ENCODE results near the gene NINL. TPM values are rescaled to one million over a fixed set of nuclear protein-coding genes. Genes with fewer than 3 reads are reported as not detected.
"Not testable (repeated sequence)": the region's sequence is repeated elsewhere in the genome, so short reads cannot be mapped to it uniquely, and the experiment has no call there.

The NINL gene
- 1 to 10 TPM; 2.9 to 6.9 (median 4.3) TPM for polyA plus RNA-seq

GRCh38 chr20:25584905-25585704, at the start of gene NINL:
TSS of gene NINL (minus strand) at chr20:25585531. CDS start at chr20:25526587, 58,944 bp downstream.
- H3K27ac ChIP-seq (ENCODE audit: low read depth, low read length): no peak within 1 kb of the TSS
- 0 to 2% (median 1%) methylated on average over 75 to 108 of the region's 108 CpGs for WGBS, 3 donors

DNA sequence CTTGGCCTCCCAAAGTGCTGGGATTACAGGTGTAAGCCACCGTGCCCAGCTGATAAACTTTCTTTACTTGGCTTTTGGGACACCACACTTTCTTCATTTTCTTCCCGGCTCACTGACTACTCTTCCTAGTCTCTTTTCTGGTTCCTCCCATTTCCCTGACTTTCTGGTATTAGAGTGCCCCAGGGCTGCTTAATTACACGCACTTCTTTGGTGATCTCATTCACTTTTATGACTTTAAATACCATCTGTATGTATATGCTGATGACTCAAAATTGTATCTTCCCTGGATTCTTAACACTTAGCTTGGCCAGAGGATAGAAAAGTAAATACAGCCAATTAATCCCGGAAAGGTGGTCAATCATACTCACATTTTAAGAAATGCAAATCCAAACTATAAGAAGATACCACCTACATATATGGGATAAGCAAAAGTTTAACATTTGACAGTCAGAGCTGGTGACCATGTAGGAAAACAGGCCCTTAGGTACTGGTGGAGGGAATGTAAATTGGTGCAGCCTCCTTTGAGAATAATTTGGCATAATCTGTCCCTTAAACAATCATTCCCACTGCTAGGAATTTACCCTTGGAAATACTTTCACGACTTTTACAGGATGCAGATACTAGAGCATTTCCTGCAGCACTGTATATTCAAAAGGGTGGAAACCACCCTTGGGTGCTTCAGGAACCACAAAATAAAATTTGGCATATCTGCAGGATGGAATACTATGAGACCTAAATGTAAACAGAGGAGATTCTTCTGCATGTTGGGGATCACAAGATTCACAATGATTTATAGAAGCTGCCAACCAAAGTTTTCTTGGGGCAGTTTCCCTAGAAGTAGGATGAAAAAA, 47.8 kb upstream of the NINL start:
- WGBS, 3 donors: 63 to 85% (median 85%) methylated on average over 5 of the region's 5 CpGs
- no peak overlapping the region for H3K27ac ChIP-seq (ENCODE audit: low read depth, low read length)

DNA sequence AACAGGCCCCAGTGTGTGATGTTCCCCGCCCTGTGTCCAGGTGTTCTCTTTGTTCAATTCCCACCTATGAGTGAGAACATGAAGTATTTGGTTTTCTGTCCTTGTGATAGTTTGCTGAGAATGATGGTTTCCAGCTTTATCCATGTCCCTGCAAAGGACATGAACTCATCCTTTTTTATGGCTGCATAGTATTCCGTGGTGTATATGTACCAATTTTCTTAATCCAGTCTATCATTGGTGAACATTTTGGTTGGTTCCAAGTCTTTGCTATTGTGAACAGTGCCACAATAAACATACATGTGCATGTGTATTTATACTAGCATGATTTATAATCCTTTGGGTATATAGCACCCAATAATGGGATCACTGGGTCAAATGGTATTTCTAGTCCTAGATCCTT, 45.3 kb upstream of the NINL start:
- WGBS, 3 donors: 94 to 98% (median 98%) methylated on average over 2 of the region's 2 CpGs
- not testable (repeated sequence) for H3K27ac ChIP-seq (ENCODE audit: low read depth, low read length)

DNA sequence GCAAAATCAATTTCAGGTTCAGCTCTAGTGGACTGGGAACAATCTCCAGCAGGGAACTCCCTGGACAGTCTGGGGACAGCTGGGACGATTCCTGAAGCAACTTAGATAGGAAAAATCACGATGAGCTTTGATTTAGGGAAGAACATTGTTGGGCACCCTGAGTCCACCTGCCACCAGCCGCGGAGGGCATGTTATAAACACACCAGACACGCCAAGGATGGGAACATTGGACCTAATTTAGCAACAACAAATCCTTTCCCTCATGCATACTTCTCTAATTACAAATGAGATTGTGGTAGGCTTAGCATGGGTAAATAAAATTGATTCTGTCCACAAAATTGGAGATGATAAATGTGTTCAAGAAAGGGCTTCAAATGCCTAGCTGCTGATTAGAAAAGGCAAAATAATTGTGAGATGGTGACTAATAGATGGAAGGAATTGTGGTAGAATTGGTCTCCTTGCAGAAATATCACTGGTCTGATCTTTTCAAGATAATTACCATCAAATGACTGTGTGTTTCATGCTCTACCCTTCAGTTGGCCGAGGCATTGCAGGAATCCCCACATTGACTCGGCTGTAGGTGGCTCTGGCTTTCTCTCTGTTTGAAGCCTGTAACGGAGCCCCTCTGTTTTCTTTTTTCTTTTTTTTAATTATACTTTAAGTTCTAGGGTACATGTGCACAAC, 44.6 kb upstream of the NINL start:
- WGBS, 3 donors: 86 to 91% (median 90%) methylated on average over 8 of the region's 8 CpGs
- H3K27ac ChIP-seq (ENCODE audit: low read depth, low read length): no peak overlapping the region

DNA sequence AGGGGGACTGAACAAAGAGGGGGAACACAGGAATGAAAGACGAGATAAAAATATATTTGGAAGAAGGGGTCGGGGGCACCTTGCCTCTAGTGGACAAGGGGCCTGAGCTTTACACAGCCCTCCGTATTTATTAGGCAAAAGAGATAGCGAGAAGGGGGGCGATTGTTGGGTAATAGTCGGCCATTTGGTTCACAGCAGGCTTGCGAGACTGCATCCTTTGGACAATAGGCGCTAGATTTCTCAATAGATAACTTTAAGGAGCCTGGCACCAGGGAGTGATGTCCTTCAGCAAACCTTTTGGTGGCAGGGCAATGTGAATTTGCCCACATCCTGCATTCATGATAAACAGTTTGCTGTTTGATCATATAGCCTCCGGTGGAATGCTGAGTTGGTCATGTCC, 41.4 kb upstream of the NINL start:
- H3K27ac ChIP-seq (ENCODE audit: low read depth, low read length): no peak overlapping the region
- 74 to 85% (median 77%) methylated on average over 9 of the region's 9 CpGs for WGBS, 3 donors

GRCh38 chr20:25624500-25624939, 39.2 kb upstream of the NINL start:
- peak overlapping the region; percentile 86 for H3K27ac ChIP-seq (ENCODE audit: low read depth, low read length)
- 33 to 41% (median 35%) methylated on average over 17 of the region's 17 CpGs for WGBS, 3 donors

- H3K27ac ChIP-seq (ENCODE audit: low read depth, low read length): peak within 1 kb of the TSS; percentile 86
- 0 to 1% (median 1%) methylated on average over 81 of the region's 81 CpGs for WGBS, 3 donors
These were observed 38.6 kb upstream of the NINL start, which contains the start of gene NANP for GRCh38 chr20:25623736-25624499. TSS of gene NANP (minus strand) at chr20:25624014. CDS start at chr20:25623948, 66 bp downstream.

- WGBS, 3 donors: 0 to 1% (median 0%) methylated on average over 39 to 45 of the region's 45 CpGs
- peak overlapping the region; percentile 7 for H3K27ac ChIP-seq (ENCODE audit: low read depth, low read length)
These were observed 37.9 kb upstream of the NINL start for GRCh38 chr20:25623225-25623735.

DNA sequence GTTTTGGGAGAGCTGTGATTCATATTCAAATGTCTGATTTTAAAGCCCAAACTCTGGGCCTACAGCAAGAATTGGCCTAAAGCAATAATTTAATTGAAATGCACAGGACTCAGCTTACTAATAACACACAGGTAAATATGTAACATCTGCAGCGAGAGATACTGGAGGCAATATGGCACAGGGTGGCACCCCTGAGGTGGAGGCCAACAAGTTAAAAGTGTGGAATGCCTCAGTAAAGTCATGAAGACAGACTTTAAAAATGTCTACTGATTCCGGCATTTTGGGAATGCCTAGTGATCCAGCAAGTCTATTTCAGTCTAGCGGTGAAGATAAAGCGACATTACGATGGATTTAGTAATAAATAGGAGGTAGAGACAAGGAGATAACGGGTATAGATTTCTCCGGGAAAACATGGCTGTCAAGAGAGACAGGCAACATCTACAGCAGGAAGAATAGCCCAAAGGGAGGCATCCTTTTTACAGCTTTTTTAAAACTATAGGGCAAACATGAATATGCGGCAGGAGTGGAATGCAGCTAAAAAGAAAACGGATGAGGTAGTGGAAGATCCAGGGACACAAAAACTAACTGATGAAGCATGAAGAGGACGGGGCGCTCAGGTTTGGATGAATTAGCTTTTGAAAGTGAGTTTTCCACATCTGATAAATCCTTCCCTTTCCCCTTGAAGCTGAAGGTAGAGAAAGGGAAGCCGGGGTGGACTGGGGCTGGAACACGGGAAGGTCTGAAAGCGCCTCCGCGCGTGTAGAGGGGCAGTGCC, 37.3 kb upstream of the NINL start:
- no peak overlapping the region for H3K27ac ChIP-seq (ENCODE audit: low read depth, low read length)
- 22 to 36% (median 35%) methylated on average over 17 of the region's 17 CpGs for WGBS, 3 donors

GRCh38 chr20:25622049-25622448, 36.7 kb upstream of the NINL start:
- 91 to 93% (median 91%) methylated on average over 6 of the region's 6 CpGs for WGBS, 3 donors
- H3K27ac ChIP-seq (ENCODE audit: low read depth, low read length): no peak overlapping the region

DNA sequence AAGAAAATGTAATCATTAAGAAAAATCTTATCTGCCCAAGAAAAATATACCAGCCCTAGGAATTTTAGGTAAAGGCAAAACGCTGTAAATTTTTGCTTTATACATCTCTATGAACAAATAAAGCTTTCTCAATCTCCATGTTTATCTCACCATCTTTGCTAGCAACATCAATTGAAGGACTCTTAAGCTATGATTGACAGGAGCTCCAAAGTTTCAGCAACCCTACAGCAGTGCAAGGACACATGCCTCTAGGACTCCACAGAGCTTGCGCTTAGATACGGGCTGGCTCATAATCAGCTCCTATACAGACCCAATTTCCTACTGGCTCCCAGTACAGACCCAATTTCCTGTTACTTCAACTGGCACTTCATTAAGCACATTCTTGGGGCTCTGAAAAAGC, 34.2 kb upstream of the NINL start:
- no peak overlapping the region for H3K27ac ChIP-seq (ENCODE audit: low read depth, low read length)
- 91 to 95% (median 93%) methylated on average over 3 of the region's 3 CpGs for WGBS, 3 donors

DNA sequence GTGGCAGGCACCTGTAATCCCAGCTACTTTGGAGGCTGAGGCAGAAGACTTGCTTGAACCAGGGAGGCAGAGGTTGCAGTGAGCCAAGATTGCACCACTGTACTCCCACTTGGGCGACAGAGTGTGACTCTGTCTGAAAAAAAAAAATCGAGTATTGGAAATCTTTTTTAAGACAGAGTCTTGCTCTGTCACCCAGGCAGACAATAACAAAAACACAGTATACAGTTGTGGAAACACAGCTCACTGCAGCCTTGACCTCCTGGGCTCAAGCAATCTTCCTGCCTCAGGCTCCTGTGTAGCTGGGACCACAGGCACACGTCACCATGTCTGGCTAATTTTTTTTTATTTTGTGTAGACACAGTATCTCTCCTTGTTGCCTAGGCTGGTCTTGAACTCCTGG, 23.4 kb upstream of the NINL start:
- H3K27ac ChIP-seq (ENCODE audit: low read depth, low read length): no peak overlapping the region
- 82 to 87% (median 86%) methylated on average over 3 of the region's 3 CpGs for WGBS, 3 donors

DNA sequence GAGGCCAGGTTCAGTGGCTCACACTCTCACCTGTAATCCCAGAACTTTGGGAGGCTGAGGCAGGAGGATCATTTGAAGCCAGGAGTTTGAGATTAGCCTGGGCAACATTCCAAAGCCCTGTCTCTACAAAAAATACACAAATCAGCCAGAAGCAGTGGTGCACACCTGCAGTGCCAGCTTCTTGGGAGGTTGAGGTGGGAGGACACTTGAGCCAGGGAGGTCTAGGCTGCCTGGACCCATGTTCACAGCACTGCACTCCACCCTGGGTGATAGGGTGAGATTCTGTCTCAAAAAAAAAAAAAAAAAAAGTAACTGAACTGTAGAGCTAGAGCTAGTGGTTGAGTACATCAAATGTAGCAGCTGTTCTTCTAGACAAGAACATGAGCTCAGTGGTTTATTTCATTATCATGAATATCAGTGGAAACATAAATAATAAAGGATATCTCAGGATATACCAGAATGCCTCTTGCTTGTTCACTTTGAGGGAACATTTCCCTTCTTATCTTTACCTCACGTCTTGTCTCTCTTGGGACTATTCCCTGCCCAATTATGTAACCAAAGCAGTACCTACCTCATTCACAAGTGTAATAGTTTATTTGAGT, 20.9 kb upstream of the NINL start:
- WGBS, 3 donors: 48 to 65% (median 60%) methylated on average over 1 of the region's 1 CpG
- H3K27ac ChIP-seq (ENCODE audit: low read depth, low read length): no peak overlapping the region

GRCh38 chr20:25605148-25605547, 19.8 kb upstream of the NINL start:
- WGBS, 3 donors: 53 to 71% (median 62%) methylated on average over 7 of the region's 7 CpGs
- no peak overlapping the region for H3K27ac ChIP-seq (ENCODE audit: low read depth, low read length)

DNA sequence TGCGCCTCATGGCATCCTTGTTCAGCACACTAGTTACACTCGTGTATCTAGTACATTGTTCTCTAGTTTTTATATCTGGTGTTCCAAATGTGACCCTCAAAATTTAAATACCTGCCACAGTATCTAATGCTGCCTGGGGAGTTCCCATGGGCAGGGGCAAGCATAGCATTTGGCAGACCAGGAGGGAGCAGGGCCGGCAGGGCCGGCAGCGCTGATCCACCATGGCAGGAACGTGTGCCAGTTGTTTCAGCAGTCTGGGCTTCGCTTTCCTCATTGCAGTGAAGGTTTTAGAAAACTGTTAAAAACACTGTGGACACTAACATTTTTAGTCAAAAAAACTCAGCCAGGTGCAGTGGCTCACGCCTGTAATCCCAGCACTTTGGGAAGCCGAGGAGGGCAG, 19.3 kb upstream of the NINL start:
- no peak overlapping the region for H3K27ac ChIP-seq (ENCODE audit: low read depth, low read length)
- 85 to 91% (median 90%) methylated on average over 9 of the region's 9 CpGs for WGBS, 3 donors

GRCh38 chr20:25602914-25603309, 17.6 kb upstream of the NINL start:
- not testable (repeated sequence) for H3K27ac ChIP-seq (ENCODE audit: low read depth, low read length)
- 84 to 95% (median 94%) methylated on average over 5 to 9 of the region's 9 CpGs for WGBS, 3 donors

Measured in adipose tissue (tissue), 3 donors.